ENCODE results near the gene BTF3L4.
"Not testable (repeated sequence)": the region's sequence is repeated elsewhere in the genome, so short reads cannot be mapped to it uniquely, and the experiment has no call there.

BTF3L4 gene

DNA sequence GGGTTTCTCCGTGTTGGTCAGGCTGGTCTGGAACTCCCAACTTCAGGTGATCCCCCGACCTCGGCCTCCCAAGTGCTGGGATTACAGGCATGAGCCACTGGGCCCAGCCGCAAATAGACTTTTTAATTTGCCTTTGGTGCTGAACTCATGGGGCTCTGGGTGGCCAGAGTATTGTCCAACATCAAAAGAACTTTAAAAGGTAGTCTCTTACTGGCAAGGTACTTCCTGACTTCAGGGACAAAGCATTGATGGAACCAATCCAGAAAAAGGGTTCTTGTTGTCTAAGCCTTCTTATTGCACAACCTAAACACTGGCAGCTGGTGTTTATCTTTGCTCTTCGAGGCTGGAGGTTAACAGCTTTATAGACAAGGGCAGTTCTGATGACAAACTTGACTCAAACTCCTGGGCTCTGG, 18.7 kb upstream of the BTF3L4 start:
- Histone ChIP-seq H3K27ac (ENCODE audit: low read depth, low read length) (no peak overlapping the region), H3K36me3 (ENCODE audit: control insufficient read depth, insufficient read depth, low read length) (peaks cover 2% of the 10 kb centered on the region), H3K9ac (ENCODE audit: low read length) (no peak overlapping the region)

DNA sequence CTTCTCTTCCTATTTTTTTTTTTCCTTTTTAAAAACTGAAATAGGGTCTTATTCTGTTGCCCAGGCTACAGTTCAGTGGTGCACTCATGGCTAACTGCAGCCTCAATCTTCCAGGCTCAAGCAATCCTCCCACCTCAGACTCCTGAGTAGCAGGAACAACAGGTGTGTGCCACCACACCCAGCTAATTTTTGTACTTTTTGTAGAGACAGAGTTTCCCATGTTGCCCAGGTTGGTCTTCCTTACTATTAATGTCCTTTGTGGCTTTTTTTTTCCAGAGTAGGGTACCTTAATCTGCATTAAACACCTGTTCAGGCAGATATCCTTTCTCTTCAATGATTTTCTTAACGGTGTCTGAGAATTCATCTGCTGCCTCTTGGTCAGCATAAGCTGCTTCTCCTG, 18.2 kb upstream of the BTF3L4 start:
- no peak overlapping the region for H3K27ac ChIP-seq (ENCODE audit: low read depth, low read length)
- H3K36me3 ChIP-seq (ENCODE audit: control insufficient read depth, insufficient read depth, low read length): peaks cover 2% of the 10 kb centered on the region
- H3K9ac ChIP-seq (ENCODE audit: low read length): no peak overlapping the region
- H3K4me3 ChIP-seq (ENCODE audit: low read length): no peak overlapping the region
- no peaks in the 10 kb centered on the region for H3K27me3 ChIP-seq (ENCODE audit: control insufficient read depth, insufficient read depth, low read length)
- H3K4me1 ChIP-seq (ENCODE audit: control insufficient read depth, insufficient read depth, low read length): peaks cover 4% of the 10 kb centered on the region

More for the DNA sequence above, 18.7 kb upstream of the BTF3L4 start:
- Histone ChIP-seq H3K4me3 (ENCODE audit: low read length) (no peak overlapping the region), H3K4me1 (ENCODE audit: control insufficient read depth, insufficient read depth, low read length) (peaks cover 5% of the 10 kb centered on the region), H3K27me3 (ENCODE audit: control insufficient read depth, insufficient read depth, low read length) (no peaks in the 10 kb centered on the region)

DNA sequence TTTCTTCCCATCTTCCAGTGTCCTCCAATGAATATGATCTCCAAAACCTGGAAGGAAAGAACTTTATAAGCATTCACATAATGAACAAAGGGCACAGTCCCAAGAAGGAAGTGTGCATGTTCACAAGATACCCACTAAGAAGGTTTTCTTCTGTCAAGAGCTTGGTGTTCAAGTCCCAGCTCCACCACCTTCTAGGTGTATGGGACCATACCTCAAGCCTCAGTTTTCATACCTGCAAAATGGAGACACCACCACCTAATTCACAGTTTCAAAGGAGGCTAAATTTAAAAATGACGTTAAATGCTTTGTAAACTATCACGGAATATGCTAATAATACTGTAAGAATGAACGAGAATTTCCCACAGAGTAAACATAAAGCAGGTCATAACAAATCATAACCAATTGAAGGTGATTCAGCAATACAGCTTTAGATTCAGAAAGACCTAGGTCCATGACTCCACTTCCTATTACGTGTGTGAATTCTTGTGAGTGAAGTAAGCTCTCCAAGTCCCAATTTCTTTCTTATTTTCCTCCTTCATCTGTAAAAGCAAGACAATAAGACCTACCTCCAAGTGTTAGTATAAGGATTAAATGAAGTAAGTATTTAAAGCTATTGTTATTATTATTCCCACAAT, 14.4 kb upstream of the BTF3L4 start:
- no peak overlapping the region for H3K27ac ChIP-seq (ENCODE audit: low read depth, low read length)
- H3K4me3 ChIP-seq (ENCODE audit: low read length): no peak overlapping the region
- H3K36me3 ChIP-seq (ENCODE audit: control insufficient read depth, insufficient read depth, low read length): peaks cover 2% of the 10 kb centered on the region
- H3K9ac ChIP-seq (ENCODE audit: low read length): no peak overlapping the region
- H3K27me3 ChIP-seq (ENCODE audit: control insufficient read depth, insufficient read depth, low read length): no peaks in the 10 kb centered on the region
- no peaks in the 10 kb centered on the region for H3K4me1 ChIP-seq (ENCODE audit: control insufficient read depth, insufficient read depth, low read length)

GRCh38 chr1:52045236-52045635, 10.9 kb upstream of the BTF3L4 start:
- Histone ChIP-seq H3K27me3 (ENCODE audit: control insufficient read depth, insufficient read depth, low read length) (no peaks in the 10 kb centered on the region), H3K4me1 (ENCODE audit: control insufficient read depth, insufficient read depth, low read length) (no peaks in the 10 kb centered on the region), H3K4me3 (ENCODE audit: low read length) (no peak overlapping the region), H3K36me3 (ENCODE audit: control insufficient read depth, insufficient read depth, low read length) (no peaks in the 10 kb centered on the region), H3K27ac (ENCODE audit: low read depth, low read length) (no peak overlapping the region), H3K9ac (ENCODE audit: low read length) (no peak overlapping the region)

DNA sequence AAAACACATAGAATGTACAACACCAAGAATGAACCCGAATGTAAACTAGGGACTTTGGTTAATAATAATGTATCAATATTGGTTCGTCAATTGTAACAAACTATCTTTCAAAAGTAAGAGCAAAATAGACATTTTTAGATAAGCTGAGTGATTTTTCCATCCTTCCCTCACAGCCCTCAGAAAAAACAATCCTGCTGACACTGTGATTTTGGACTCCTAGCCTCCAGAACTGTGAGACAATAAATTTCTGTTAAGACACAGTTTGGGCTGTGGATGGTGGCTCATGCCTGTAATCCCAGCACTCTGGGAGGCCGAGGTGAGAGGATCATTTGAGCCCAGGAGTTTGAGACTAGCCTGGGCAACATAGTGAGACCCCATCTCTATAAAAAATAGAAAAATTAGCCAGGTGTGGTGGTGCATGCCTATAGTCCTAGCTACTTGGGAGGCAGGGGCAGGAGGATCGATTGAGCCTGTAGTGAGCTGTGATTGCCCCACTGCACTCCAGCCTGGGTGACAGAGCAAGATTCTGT, 10.4 kb upstream of the BTF3L4 start:
- H3K27me3 ChIP-seq (ENCODE audit: control insufficient read depth, insufficient read depth, low read length); H3K36me3 ChIP-seq (ENCODE audit: control insufficient read depth, insufficient read depth, low read length); H3K27ac ChIP-seq (ENCODE audit: low read depth, low read length); H3K9ac ChIP-seq (ENCODE audit: low read length); H3K4me3 ChIP-seq (ENCODE audit: low read length); H3K4me1 ChIP-seq (ENCODE audit: control insufficient read depth, insufficient read depth, low read length): not testable (repeated sequence)

- H3K27me3 ChIP-seq (ENCODE audit: control insufficient read depth, insufficient read depth, low read length); H3K4me1 ChIP-seq (ENCODE audit: control insufficient read depth, insufficient read depth, low read length); H3K9ac ChIP-seq (ENCODE audit: low read length); H3K27ac ChIP-seq (ENCODE audit: low read depth, low read length); H3K36me3 ChIP-seq (ENCODE audit: control insufficient read depth, insufficient read depth, low read length); H3K4me3 ChIP-seq (ENCODE audit: low read length): not testable (repeated sequence)
Observed at GRCh38 chr1:52049337-52049736, 6.8 kb upstream of the BTF3L4 start.

DNA sequence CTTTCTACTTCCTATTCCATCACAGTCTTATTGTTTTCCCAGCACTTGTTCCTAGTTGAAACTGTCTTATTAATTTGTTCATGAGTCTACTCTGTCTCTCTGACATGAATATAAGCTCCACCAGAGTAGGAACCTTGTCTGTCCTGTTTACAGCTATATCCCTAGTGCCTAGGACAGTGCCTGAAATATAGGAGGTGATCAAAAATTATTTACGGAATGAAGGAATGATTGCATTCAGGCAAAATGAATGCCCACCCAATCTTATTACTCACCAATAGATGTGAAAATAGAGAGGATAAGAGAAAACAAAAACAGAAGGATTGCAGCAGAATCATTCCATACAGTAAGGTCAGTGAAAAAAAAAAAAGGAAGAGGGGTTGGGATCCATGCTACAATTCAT, 2.2 kb upstream of the BTF3L4 start:
- H3K4me3 ChIP-seq (ENCODE audit: low read length): peak overlapping the region; percentile 96
- H3K9ac ChIP-seq (ENCODE audit: low read length): no peak overlapping the region
- H3K27ac ChIP-seq (ENCODE audit: low read depth, low read length): no peak overlapping the region

DNA sequence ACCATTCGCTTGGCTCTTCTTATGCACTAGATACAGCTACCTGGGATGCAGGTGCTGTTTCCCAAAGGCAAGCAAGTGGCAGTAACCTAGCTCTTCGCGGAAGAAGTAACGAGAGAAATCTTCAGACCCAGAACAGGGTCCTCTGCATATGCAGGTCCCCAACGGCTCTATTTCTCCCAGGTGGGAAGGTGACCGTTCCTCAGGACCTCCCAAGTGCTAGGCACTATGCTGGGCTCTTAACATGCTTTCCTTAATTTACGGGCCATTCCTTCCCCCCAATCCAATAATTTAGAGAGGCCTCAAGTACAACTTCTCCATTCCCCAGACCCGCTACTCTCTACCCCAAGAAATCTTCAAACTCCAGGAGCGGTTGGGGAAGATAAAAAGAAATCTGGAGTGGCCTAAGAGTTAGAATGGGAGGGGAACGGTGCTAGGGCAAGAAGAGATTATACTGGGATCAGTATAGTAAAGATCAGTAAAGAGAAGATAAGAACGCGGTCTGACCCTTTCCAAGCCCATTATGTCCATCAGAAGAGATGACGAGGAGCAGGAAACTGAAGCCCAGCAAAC, 1.5 kb upstream of the BTF3L4 start:
- Histone ChIP-seq H3K9ac (ENCODE audit: low read length) (peak overlapping the region; percentile 20), H3K36me3 (ENCODE audit: control insufficient read depth, insufficient read depth, low read length) (peaks cover 7% of the 10 kb centered on the region), H3K4me1 (ENCODE audit: control insufficient read depth, insufficient read depth, low read length) (peaks cover 13% of the 10 kb centered on the region), H3K4me3 (ENCODE audit: low read length) (peak overlapping the region; percentile 96), H3K27me3 (ENCODE audit: control insufficient read depth, insufficient read depth, low read length) (no peaks in the 10 kb centered on the region), H3K27ac (ENCODE audit: low read depth, low read length) (peak overlapping the region; percentile 83)

More for the DNA sequence above, 2.2 kb upstream of the BTF3L4 start:
- H3K36me3 ChIP-seq (ENCODE audit: control insufficient read depth, insufficient read depth, low read length): peaks cover 7% of the 10 kb centered on the region
- no peaks in the 10 kb centered on the region for H3K27me3 ChIP-seq (ENCODE audit: control insufficient read depth, insufficient read depth, low read length)
- peaks cover 13% of the 10 kb centered on the region for H3K4me1 ChIP-seq (ENCODE audit: control insufficient read depth, insufficient read depth, low read length)

DNA sequence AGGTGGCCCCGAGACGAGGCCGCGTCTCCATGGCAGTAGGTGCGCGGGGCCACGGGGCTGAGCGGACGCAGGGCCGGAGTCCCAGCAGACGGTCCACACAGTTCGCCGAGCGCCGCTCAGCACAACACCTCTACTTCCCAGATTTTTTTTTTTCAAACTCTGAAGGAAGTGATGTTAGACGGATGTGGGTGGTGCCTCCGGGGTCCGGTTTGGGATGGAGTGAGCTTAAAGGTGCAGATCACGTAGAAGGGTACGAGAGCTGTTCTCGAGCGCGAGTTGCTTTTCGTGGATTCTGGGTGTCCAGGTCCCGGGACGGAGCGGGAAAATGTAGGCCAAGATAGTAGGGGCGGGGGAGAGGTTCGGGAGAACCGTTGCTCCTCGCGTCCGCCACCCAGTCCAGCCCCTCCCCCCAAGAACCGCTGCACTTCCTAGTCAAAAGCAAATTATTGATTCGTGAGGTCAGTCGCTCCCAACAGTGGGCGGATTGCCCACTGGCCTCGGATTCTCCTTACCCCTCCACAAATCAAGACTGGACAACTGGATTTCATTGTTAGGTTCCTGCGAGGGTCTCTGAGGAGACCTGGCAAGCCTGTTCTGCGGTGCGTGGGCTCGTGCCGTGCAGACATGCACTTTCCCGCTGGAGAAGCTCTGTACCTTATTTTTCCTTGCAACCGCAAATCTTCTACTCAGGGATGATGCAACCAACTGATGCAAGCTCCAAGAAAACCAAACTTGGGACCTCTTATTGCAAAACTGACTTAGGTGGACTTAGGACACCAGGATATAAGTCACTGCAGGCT, 829 bp upstream of the BTF3L4 start, which contains the start of gene TXNDC12:
Gene TXNDC12 (minus strand): TSS at position 126 of the 800 bp plus-strand sequence. CDS start 95 bp downstream, at position 31.
- Histone ChIP-seq H3K36me3 (ENCODE audit: control insufficient read depth, insufficient read depth, low read length) (peaks cover 7% of the 10 kb centered on the region), H3K27ac (ENCODE audit: low read depth, low read length) (peak within 1 kb of the TSS; percentile 83), H3K4me3 (ENCODE audit: low read length) (peak within 1 kb of the TSS; percentile 96), H3K4me1 (ENCODE audit: control insufficient read depth, insufficient read depth, low read length) (peaks cover 13% of the 10 kb centered on the region), H3K9ac (ENCODE audit: low read length) (peak within 1 kb of the TSS; percentile 47), H3K27me3 (ENCODE audit: control insufficient read depth, insufficient read depth, low read length) (no peaks in the 10 kb centered on the region)

GRCh38 chr1:52055866-52056162, 281 bp upstream of the BTF3L4 start:
- peak overlapping the region; percentile 96 for H3K4me3 ChIP-seq (ENCODE audit: low read length)
- H3K27me3 ChIP-seq (ENCODE audit: control insufficient read depth, insufficient read depth, low read length): no peaks in the 10 kb centered on the region
- H3K27ac ChIP-seq (ENCODE audit: low read depth, low read length): peak overlapping the region; percentile 83
- H3K9ac ChIP-seq (ENCODE audit: low read length): peak overlapping the region; percentile 47
- peaks cover 7% of the 10 kb centered on the region for H3K36me3 ChIP-seq (ENCODE audit: control insufficient read depth, insufficient read depth, low read length)
- H3K4me1 ChIP-seq (ENCODE audit: control insufficient read depth, insufficient read depth, low read length): peaks cover 13% of the 10 kb centered on the region

DNA sequence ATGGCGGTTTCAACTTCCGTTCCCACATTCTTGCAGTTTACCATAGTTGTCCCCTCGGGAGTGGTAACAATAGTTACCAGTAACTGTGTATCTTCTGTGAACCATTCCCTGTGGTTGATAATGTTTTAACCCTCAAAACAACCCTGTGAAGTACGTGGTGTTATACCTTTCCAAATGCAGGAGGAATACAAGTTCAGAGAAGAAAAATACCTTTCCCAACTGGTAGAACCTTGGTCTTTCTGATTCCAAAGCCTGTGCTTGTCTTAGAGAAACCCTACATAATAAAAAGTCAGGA, 789 bp downstream of the BTF3L4 start:
- peaks cover 13% of the 10 kb centered on the region for H3K4me1 ChIP-seq (ENCODE audit: control insufficient read depth, insufficient read depth, low read length)
- H3K27ac ChIP-seq (ENCODE audit: low read depth, low read length): no peak overlapping the region
- H3K27me3 ChIP-seq (ENCODE audit: control insufficient read depth, insufficient read depth, low read length): no peaks in the 10 kb centered on the region
- H3K36me3 ChIP-seq (ENCODE audit: control insufficient read depth, insufficient read depth, low read length): peaks cover 7% of the 10 kb centered on the region
- H3K4me3 ChIP-seq (ENCODE audit: low read length): peak overlapping the region; percentile 76
- peak overlapping the region; percentile 16 for H3K9ac ChIP-seq (ENCODE audit: low read length)

DNA sequence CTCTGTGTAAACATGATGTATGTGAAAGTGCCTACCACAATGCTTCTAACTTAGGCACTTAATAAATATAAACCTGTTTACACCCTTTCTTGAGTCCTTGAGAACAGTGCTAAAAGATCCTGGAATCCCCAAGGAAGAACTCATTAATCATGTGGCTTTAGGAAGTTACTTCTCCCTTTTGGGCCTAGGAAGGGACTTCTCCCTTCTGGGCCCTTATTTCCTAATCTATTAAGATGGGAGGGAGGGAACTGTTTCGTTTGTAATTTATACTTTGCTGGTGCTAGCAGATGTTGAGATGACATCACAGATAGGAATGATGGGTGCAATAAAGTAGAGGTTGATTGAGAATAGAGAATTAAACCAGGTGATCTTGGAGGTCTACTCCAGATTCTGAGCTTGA, 1.2 kb downstream of the BTF3L4 start:
- no peak overlapping the region for H3K9ac ChIP-seq (ENCODE audit: low read length)
- peaks cover 5% of the 10 kb centered on the region for H3K36me3 ChIP-seq (ENCODE audit: control insufficient read depth, insufficient read depth, low read length)
- H3K27ac ChIP-seq (ENCODE audit: low read depth, low read length): no peak overlapping the region
- H3K4me3 ChIP-seq (ENCODE audit: low read length): peak overlapping the region; percentile 76
- no peaks in the 10 kb centered on the region for H3K27me3 ChIP-seq (ENCODE audit: control insufficient read depth, insufficient read depth, low read length)
- H3K4me1 ChIP-seq (ENCODE audit: control insufficient read depth, insufficient read depth, low read length): peaks cover 13% of the 10 kb centered on the region
